HG02763 (cell line): ENCODE measurements around the gene ROR2.

Experiments used
- ATAC-seq: cut with Tn5 transposase; IDR thresholded peaks from one replicate; pipeline ENCODE4 v1.9.1; 2021; ENCODE audit warnings: mild to moderate bottlenecking, moderate library complexity; ENCODE audit not compliant: unreplicated experiment

The ROR2 gene

DNA sequence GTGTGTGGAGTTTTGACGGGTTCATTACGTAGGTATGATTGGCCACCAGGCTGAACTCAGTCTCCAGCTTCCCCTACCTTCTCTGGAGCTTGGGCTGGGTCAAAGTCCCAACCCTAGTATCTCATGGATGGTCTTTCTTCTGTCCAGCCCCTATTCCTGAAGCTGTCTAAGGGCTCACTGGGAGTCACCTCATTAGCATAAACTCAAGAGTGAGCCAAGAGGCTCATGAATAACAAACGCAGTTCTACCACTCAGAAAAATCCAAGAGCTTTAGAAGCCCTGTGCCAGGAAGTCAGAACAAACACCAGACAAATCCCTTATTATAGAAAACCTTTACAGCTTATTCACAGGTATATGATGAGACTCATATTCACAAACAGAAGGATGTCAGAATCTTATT is 346.1 kb downstream of the ROR2 start:
- no peak for ATAC-seq

DNA sequence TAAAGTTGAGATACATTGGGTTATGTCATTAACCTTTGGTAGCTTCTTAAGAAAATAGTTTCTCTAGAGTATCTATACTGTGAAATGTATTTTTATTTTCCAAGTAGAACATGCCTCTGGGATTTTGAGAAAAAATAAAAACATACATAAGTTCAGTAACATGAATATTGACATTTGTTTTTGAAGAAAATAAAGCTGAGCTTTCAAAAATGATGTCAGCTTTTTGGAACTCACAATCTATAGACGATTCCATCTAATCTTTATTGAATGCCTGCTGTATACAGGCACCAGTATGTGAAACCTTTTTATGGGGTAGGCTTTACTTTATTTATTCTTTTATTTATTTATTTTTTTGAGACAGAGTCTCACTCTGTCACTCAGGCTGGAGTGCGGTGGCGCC is 350.5 kb downstream of the ROR2 start:
- ATAC-seq, result no peak

DNA sequence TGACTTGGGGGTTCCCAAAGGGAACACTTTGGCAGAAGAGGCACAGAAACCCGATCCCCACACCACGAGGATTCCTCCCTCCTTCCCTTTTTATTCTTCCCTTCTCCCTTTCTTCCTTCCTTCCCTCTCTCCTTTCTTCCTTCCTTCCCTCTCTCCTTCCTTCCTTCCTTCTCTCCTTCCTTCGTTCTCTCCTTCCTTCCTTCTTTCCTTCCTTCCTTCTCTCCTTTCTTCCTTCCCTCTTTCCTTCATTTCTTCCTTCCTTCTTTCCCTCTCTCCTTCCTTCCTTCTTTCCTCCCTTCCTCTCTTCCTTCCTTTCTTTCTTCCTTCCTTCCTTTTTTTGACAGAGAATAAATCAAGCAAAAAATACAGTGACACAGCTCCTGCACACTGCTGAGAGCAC is 358.4 kb downstream of the ROR2 start:
- no peak for ATAC-seq

DNA sequence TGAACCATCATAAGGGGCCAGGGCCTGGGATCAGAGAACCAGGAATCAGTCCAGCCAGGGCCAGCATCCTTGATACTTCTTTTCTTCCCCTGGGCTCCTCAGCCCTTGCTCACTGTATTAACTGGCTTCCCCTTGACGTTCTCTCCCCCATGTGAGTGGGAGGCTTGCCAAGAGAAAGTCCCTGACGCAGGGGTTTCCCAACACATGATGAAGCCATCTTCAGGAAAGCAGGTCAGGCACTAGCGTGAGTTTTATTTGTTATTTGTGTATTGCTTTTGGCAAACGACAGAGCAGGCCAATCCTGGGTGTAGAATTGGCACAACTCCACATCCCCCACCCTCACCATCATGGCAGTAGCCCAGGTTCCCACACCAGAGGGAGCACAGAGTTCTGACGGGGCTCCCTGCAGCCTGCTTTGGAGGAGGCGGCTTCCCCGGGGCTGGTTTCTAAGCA is 360.9 kb downstream of the ROR2 start:
- ATAC-seq, result no peak

DNA sequence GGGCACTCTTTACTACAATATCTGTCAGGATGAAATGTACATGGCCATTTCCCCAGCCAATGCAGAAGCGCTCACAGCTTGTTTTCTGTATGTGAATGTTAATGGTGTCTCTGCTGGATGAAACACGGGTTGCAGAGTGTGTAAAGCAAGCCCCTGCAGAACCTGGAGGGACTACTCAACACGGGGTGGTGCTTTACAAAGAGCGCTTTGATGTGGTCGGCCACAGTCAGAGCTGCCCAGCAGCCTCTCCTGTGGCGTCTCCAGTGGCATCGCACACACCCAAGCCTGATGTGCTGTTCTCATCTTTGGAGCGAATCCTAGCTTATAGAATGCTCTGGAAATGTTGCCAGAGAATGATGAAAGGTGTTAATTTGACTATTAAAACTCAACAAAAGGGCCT is 363.7 kb downstream of the ROR2 start:
- no peak for ATAC-seq

DNA sequence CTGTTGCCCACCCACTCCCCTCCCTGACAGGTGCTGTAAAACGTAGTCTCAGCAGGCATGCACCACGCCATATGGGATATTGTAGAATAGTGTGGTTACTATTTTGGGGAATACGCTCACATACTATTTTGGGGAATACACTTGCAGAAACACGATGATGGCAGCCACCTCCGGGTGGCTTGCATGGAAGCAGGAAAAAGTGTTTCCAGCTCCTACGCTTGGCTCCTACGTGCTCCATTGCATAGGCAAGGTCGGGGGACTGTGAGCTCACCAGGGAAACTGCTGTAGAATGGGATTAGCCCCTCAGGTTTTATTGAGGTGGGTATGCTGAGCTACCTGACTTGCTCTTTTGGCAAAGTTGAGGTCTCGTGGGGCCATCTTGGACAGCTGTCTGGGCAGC is 366.1 kb downstream of the ROR2 start:
- ATAC-seq, result no peak

DNA sequence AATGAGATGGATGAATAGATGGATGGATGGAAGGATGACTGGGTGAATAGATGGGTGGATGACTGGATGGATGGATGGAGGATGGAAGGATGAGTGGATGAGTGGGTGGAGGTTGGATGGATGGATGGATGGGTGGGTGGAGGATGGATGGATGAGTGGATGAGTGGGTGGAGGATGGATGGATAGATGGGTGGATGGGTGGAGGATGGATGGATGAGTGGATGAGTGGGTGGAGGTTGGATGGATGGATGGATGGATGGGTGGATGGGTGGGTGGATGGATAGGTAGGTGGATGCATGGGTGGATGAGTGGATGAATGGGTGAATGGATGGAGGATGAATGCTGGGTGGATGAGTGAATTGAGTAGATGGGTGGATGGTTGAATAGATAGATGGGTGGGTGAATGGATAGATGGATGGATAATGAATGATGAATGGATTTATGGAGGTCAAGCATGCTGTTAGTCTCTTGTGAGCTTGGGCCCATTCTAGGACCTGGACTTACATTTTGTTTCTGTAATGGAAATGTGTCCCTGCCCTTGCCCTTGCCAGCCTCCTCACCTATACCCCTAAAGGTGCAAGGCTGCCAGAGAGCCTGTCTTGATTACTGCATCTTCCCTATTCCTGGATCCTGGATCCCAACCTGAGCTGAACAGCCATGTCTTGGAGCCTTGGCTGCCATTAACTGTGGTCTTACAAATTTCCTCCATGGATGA is 366.7 kb downstream of the ROR2 start:
- no peak for ATAC-seq

DNA sequence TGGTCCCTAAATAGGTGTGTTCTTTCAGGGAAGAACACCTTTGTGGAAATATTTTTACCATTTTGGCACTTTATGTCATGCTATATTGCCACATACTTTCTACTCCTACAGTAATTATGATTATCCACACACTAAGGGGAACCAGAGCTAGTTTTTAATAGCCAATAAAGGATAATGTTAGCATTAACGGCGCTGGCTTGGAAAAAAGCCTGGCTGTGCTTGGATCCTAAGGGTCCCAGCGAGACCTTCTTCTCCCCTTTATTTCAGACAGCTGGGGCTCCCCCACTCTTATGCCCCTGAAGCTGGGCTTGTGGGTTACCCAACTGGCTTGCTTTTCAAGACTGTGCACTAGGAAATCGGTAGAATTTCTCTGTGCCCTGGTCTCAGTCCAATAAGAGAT is 367.8 kb downstream of the ROR2 start:
- ATAC-seq, result no peak

DNA sequence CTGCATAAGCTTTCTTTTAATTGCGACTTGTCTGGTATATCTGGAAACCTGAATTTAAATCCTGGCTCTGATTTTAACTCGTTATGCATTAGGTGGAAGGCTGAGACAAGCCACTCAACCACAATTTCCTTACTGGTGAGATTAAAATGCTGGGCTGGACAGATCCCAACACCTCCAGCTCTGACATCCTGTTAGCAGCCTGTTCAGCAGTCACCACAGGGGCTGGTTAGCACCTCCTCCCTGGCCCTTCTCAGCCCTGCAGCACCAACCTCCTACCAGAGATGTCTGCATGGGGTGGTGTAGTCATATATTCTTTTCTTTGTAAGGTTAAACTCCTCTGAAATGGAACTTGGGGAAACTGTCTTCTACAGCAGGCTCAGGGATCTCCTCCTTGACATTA is 369.9 kb downstream of the ROR2 start:
- no peak for ATAC-seq

DNA sequence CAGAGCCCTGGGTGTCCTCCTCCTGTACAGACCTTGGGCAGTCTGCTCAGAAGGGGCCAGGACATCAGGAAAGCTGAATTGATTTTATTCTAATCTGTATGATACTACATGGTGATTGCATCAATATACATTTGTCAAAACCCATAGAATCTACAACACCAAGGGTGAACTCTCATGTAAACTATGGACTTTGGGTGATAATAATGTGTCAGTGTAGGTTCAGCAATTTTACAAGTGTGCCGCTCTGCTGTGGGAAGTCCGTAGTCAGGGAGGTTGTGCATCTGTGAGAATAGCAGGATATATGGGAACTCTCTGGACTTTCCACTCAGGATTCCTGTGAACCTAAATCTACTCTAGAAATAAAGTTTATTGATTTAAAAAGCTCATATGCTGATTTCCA is 371.1 kb downstream of the ROR2 start:
- no peak for ATAC-seq

DNA sequence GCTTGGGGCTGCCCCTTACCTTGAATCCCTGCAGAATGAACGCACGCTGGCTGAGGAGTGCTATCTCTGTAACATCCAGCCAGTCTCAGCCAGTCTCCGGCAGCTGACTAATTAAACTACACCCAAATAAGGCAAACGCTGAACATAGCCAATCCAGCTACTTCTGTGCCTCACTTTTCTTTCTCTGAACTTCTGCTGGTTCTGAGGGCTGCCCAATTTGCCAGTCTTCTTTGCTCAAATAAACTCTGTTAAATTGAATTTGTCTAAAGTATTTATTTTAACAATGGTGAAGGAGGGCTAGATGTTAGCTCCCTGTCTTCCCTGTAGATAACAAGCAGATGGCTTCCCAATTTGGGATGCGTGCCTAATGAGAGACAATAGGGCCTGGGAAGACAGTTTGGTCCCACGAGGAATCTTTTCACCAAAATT is 372.4 kb downstream of the ROR2 start:
- ATAC-seq, result no peak

DNA sequence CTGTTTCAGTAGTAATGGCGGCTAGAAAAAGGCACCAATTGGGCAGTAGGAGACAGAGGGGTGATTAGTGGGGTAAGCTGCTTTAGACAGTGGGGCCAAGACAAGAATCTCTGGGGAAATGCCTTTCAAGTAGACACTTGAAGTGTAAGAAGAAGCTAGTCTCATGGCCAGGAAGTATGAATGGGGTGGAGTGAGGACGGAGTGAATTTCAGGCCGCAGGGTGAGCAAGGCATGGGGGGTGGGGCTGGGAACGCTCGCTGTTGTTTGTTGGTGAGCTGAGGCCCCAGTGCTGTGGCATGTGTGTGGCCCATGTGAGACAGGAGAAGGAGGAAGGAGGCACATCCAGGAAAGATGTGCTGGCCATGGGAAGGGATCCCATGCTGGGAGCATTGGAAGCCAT is 377.2 kb downstream of the ROR2 start:
- ATAC-seq, result no peak

DNA sequence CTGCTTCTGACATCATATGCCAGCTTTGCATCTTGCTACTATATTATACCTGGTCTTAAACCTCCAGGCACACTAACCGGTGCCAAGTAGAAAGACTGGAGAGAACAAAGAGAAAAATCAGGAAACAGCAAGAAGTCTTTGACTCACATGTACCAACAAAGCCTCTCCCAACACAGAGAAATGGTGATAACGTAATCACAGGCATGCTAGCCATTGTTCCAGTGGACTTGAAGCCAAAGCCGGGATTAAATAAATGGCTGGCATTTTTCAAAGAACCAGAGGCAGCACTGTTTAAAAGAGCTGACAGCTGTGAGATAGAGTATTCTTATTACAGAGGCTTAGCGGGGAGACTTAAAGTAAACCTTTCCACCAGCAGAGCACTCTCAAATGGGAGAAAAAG is 378.0 kb downstream of the ROR2 start:
- ATAC-seq, result no peak

DNA sequence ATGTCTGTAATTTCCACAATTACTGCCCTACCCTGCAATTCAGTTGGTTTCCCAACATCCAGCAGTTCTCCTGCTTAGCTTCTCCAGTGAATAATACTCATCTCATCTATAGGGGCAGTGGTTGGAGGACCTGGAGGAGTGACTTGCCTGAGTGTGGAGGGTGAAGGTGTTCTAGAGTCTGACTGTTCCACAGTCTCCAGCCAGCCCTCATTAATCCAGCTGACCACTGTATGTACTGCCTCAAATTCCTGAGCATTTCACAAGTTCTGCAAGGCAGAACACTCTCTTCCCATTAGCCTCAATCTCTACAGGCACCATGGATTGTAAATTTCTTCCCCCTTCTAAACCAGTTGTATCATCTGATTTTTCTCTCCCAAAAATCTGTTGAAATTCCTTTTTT is 379.0 kb downstream of the ROR2 start:
- ATAC-seq, result no peak

DNA sequence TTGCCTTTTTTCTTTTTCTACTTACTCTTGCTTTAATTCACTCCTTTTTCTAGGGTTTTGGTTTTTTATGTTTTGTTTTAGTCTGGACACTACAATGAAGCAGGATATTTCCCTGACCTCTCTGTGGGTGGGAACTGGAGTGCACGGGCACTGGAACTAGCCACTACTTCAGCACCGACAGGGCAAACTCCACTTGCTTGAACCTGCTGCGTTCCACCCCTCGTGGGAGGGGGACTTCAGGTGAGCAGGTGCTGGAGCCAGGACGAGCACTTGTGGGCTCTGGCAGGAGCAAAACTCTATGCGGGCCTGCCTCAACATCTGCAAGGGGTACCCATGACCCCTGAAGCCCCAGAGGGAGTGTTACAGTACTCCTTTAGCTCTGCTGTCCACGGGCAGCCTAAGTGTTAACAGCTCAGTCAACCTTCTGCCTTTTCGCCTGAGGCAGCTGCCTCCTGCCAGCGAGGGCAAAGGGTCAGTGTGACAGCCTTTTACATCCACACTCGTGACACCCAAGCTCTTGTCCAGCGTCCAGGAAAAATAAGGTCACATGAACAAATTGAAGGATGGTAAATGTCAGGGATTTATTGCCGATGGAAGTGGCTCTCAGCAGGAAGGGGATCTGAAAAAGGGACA is 382.3 kb downstream of the ROR2 start:
- ATAC-seq, result no peak

DNA sequence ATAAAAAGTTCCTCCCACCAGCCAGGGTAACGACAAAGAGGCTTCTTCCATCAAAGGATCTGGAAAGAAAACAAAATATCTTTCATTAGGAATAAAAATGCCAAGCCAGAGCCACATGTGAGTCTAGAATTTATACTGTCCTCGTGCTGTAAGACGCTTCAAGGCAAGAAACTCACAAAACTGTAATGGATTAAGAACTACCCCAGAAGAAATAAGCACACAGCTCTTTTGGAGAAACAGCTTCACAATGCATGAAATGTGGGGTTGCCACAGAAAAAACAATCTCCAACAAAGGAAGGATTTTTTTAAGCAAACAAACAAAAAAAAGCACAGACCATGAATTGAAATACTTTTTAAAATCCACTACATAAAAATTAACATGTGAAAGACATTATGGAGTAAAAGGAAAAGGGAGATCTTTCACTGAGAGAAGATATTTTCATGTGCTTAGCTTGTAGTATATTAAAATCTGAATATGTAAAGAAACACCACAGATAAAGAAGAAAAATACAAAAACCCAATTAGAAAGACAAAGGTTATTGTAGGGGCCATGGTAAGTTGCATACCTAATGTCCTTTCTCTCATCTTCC is 385.9 kb downstream of the ROR2 start:
- ATAC-seq, result no peak

DNA sequence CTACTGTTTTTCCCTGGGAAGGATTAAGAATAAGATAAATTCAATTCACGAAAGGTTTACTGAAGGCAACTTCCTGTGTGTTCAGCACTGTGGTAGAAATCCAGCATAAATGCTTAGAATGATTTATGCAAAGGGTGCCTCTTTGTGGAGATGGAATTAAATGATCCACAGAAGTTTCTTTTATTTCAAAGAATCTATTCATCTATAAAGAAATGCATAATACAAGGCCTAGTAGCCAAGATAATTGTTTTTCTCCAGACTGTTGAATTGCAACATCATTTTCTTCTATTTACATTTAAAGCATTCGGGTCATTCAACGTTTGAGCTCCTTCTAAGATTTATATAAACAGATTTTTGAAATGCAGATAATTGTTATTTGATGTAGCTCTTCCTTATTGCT is 387.6 kb downstream of the ROR2 start:
- no peak for ATAC-seq

DNA sequence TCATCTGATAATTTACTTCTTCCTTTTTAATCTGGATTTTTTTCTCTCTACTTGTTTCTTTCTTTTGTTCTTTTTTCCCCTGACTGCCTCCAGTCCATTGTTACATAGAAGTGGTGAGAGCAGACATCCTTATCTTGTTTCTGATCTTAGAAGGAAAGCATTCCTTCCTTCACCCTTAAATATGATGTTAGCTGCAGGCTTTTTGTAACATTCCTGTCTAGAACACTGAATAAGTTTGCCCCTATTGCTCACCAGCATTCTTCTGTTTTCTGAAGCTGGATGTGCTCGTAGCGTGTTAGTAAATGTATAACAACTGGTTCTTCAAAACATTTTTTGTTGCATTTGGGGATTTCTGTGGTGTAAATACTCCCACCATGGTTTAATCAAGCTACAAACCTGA is 389.7 kb downstream of the ROR2 start:
- no peak for ATAC-seq

DNA sequence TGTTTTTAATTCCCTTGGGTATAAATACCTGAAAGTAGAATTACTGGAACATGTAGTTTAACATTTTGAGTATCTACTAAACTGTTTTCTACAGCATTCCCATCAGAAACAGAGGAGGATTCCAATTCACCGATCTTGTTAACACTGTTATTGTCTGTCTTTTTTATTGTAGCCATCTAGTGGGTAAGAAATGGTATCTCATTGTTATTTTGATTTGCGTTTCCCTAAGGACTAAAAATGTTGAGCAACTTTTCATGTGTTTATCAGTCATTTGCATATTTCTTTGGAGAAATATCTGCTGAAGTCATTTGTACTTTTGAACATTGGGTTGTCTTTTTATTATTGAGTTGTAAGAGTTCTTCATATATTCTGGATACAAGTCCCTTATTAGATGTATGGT is 391.1 kb downstream of the ROR2 start:
- ATAC-seq, result no peak

DNA sequence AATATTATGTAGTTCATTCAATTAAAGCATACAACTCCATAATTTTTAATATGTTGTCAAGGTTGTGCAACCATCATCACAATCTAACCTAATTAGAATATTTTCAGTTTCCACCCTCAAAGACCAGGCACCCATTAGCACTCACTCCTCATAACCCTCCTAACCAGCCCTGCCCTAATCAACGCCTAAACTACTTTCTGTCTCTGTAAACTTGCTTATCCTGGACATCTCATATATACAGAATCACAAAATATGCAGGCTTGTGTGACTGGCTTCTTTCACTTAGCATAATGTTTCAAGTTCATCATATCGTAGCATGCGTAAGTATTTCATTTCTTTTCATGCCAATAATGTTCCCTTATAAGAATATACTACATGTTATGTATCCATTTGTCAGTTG is 391.6 kb downstream of the ROR2 start:
- no peak for ATAC-seq

DNA sequence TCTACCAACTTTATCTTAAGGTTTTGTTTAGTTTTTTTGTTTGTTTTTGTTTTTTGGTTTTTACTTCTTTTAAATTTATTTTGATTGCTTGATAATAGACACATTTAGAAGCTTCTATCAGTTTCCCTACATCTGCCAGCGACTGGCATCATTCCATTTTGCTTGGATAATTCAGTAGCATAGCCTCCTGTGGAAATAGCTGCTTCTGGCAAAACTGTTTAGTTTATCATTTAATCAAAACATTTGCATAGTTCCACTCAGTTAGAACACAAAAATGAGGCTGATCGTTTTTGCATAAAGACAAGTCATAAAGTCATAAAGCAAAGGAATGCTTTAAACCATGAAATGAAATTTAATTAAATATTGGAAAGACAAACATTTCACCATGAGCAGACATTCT is 392.7 kb downstream of the ROR2 start:
- ATAC-seq, result no peak

DNA sequence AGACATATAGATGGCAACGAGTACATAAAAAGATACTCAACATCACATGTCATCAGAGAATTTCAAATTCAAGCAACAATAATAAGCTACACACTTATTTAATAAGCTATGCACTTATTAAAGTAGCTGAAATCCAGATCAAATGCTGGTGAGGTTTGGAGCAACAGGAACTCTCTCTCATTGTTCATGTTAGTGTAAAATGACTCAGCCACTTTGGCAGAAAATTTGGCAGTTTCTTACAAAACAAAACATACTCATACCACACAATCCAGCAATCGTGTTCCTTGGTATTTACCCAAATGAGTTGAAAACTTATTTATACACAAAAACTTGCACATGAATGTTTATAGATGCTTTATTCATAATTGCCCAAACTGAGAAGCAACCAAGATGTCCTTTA is 394.9 kb downstream of the ROR2 start:
- ATAC-seq, result no peak

DNA sequence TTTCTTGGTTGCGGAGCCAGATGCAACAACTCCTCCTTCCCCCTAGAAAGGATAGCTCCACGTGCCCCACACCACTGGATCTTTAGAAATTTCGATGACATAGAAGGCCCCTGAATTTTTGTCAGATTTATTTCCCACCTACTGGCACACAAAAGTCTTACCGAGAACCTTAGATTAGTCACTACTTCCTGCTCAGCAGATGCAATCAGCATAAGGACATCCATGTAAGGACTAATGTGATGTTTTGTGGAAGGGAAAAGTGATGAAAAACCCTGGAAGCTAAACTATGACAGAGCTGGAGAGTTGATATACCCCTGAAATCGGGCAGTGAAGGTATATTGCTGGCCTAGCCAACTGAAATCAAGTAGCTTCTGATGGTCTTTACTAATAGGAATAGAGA is 400.9 kb downstream of the ROR2 start:
- no peak for ATAC-seq
